GM12873 (cell line): ENCODE measurements around the gene AMBP.

Experiments
- CTCF ChIP-seq: IDR thresholded peaks from 2 replicates; pipeline ENCODE4 v1.5.1; 2012; ENCODE audit warnings: low read depth, mild to moderate bottlenecking, moderate library complexity, low read length, control low read depth; ENCODE audit not compliant: insufficient read depth; ENCODE audit errors: missing control alignments

AMBP gene

GRCh38 chr9:114028646-114029045 is 49.5 kb downstream of the AMBP start:
- TF ChIP-seq CTCF = no peak

DNA sequence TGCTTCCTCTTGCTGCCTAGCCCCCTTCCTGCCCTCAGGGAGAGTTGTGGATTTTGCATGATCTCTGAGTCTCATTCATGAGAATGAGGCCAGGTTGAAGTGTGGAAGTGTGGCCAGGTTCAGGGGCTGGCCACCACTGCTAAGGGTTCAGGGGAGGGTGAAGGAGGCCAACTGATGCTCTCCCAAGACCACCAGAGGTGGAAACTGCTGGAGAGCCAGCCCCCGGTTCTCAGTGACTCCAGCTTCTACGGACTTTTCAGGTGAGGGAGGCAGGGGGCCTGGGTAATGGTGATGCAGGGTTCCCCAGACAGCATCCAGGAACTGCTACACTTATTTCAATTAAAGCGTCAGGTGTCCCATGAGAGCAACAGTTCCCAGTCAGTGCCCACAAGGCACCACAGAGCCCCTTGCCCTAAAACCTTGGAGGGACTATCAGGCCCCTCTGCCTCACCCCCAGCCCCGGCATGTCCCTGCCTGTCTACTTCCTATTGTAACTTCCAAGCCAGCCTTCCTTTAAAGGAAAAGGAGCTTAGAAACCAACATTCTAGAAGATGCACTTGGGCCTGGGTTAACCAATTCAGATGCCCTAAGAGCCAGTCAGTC is 50.1 kb downstream of the AMBP start:
- TF ChIP-seq CTCF = no peak

GRCh38 chr9:114027159-114027862 is 50.8 kb downstream of the AMBP start:
- TF ChIP-seq CTCF = no peak

GRCh38 chr9:114026335-114026734 is 51.8 kb downstream of the AMBP start:
- no peak for TF ChIP-seq CTCF

DNA sequence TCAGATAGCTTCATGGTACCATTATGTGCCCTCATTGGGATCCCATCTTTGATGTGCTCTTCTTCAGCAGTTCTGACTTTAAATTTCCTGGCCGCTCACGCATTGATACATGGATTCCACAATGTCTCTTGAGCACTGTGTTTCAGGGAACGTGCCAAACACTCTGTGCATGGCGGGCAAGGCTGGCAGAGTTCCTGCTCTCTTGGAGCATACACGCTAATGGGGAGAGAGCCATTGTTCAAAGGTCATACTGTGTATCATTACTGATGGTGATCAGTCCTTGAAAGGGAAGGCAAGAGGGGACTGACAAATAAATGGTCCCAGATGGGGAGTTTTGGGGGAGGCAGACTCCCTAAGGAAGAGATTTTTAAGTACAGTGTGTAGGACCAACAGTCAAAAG is 52.3 kb downstream of the AMBP start:
- TF ChIP-seq CTCF = no peak

GRCh38 chr9:114025196-114025753 is 52.8 kb downstream of the AMBP start:
- TF ChIP-seq CTCF = no peak

- no peak for TF ChIP-seq CTCF
Observed at GRCh38 chr9:114023961-114024360, 54.1 kb downstream of the AMBP start.
